Measurements from ENCODE around the gene TPCN2.

The TPCN2 gene

GRCh38 chr11:69148377-69148762, 99.6 kb downstream of the TPCN2 start:
- no peak for TF ChIP-seq FOXP2 (optimal IDR thresholded peaks at IDR 0.05; ENCODE audit: borderline replicate concordance, extremely low read depth, extremely low read length, insufficient read depth)
- TF ChIP-seq REST (IDR thresholded peaks at IDR 0.05; ENCODE audit: insufficient read depth in 1 of 2, low read depth in 2 of 2, low read length in 2 of 2), result no peak
- TF ChIP-seq TAF1 (IDR thresholded peaks at IDR 0.05; ENCODE audit: borderline replicate concordance, insufficient read depth, low read length), result no peak
- TF ChIP-seq SIN3A (IDR thresholded peaks at IDR 0.05; ENCODE audit: borderline replicate concordance, insufficient read depth, low read length), result no peak
- TF ChIP-seq POLR2AphosphoS5 (IDR thresholded peaks at IDR 0.05; ENCODE audit: low read depth, low read length), result no peak

GRCh38 chr11:69148806-69149205, 100.1 kb downstream of the TPCN2 start:
- no peak for TF ChIP-seq FOXP2 (optimal IDR thresholded peaks at IDR 0.05; ENCODE audit: borderline replicate concordance, extremely low read depth, extremely low read length, insufficient read depth)
- TF ChIP-seq POLR2AphosphoS5 (IDR thresholded peaks at IDR 0.05; ENCODE audit: low read depth, low read length), result no peak

GRCh38 chr11:69150175-69150574, 101.4 kb downstream of the TPCN2 start:
- no peak for TF ChIP-seq TAF1 (IDR thresholded peaks at IDR 0.05; ENCODE audit: borderline replicate concordance, insufficient read depth, low read length)
- no peak for TF ChIP-seq FOXP2 (optimal IDR thresholded peaks at IDR 0.05; ENCODE audit: borderline replicate concordance, extremely low read depth, extremely low read length, insufficient read depth)
- TF ChIP-seq REST (IDR thresholded peaks at IDR 0.05; ENCODE audit: insufficient read depth in 1 of 2, low read depth in 2 of 2, low read length in 2 of 2), result no peak
- TF ChIP-seq SIN3A (IDR thresholded peaks at IDR 0.05; ENCODE audit: borderline replicate concordance, insufficient read depth, low read length), result no peak
- no peak for TF ChIP-seq POLR2AphosphoS5 (IDR thresholded peaks at IDR 0.05; ENCODE audit: low read depth, low read length)

- TF ChIP-seq TAF1 (IDR thresholded peaks at IDR 0.05; ENCODE audit: borderline replicate concordance, insufficient read depth, low read length) (no peak), REST (IDR thresholded peaks at IDR 0.05; ENCODE audit: insufficient read depth in 1 of 2, low read depth in 2 of 2, low read length in 2 of 2) (no peak), SIN3A (IDR thresholded peaks at IDR 0.05; ENCODE audit: borderline replicate concordance, insufficient read depth, low read length) (no peak), POLR2AphosphoS5 (IDR thresholded peaks at IDR 0.05; ENCODE audit: low read depth, low read length) (no peak), FOXP2 (optimal IDR thresholded peaks at IDR 0.05; ENCODE audit: borderline replicate concordance, extremely low read depth, extremely low read length, insufficient read depth) (no peak)
These were observed 103.1 kb downstream of the TPCN2 start for GRCh38 chr11:69151836-69152235.

GRCh38 chr11:69152733-69153421, 104.1 kb downstream of the TPCN2 start:
- TF ChIP-seq FOXP2 (optimal IDR thresholded peaks at IDR 0.05; ENCODE audit: borderline replicate concordance, extremely low read depth, extremely low read length, insufficient read depth), result no peak
- no peak for TF ChIP-seq TAF1 (IDR thresholded peaks at IDR 0.05; ENCODE audit: borderline replicate concordance, insufficient read depth, low read length)
- no peak for TF ChIP-seq REST (IDR thresholded peaks at IDR 0.05; ENCODE audit: insufficient read depth in 1 of 2, low read depth in 2 of 2, low read length in 2 of 2)
- TF ChIP-seq POLR2AphosphoS5 (IDR thresholded peaks at IDR 0.05; ENCODE audit: low read depth, low read length), result no peak
- no peak for TF ChIP-seq SIN3A (IDR thresholded peaks at IDR 0.05; ENCODE audit: borderline replicate concordance, insufficient read depth, low read length)

All from PFSK-1 (cell line).